Measurements from ENCODE around the gene COX19. TPM values are rescaled to one million over a fixed set of nuclear protein-coding genes. Genes with fewer than 3 reads are reported as not detected.

Gene COX19
- total RNA-seq, 1 donor, result 12.5 TPM

GRCh38 chr7:1020849-1021251, 45.5 kb upstream of the COX19 start:
- TF ChIP-seq CTCF (IDR thresholded peaks at IDR 0.05; ENCODE audit: insufficient read depth, low read length), result no peak
- no peak for DNase-seq (ENCODE audit: low read depth)

DNA sequence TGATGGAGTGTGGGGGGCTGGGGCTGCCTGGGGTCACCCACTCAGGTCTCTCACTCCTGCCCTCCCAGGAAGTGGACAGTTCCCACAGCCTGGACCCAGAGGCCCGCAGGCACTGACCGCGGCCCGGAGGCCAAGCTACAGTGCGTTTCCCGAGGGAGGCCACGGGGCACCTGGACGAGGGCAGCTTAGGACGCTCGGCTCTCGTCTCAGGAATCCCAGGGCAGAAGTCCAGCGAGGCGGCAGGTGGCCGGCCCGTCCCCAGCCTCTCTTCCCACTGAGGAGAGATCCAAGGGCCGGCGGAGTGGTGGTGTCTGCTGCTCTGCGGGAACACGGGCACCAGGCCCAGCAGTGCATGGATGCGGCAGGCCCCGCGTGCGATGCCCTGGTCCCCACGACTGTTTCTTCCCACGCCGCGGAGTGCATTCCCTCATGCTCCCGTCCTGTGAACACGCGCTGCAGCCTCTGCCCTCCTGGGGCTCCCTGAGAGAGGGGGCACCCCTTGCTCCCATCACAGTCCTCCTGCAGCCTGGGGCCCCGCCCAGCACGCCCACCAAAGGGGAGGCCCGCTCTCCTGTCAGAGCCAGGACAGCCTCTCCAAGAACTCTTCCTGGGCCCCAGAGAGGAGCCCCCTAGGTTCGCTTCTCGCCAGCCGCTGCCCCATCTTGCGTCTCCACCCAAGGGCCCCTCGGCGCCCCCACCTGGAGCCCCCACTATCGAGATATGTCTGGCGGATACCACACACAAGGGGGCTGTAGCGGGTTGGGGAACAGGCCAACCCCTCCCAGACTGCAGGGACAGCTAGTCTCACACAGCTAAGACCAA, 44.7 kb upstream of the COX19 start:
- TF ChIP-seq CTCF (IDR thresholded peaks at IDR 0.05; ENCODE audit: insufficient read depth, low read length), result no peak

More at GRCh38 chr7:1020849-1021251, 45.5 kb upstream of the COX19 start:
- H3K4me3 ChIP-seq (ENCODE audit: low read depth, low read length), result no peak overlapping the region

GRCh38 chr7:1019255-1019785, 44.0 kb upstream of the COX19 start:
- no peak overlapping the region for H3K4me3 ChIP-seq (ENCODE audit: low read depth, low read length)
- no peak for TF ChIP-seq CTCF (IDR thresholded peaks at IDR 0.05; ENCODE audit: insufficient read depth, low read length)
- no peak for DNase-seq (ENCODE audit: low read depth)

More for the DNA sequence above, 44.7 kb upstream of the COX19 start:
- DNase-seq (ENCODE audit: low read depth), result no peak
- H3K4me3 ChIP-seq (ENCODE audit: low read depth, low read length), result no peak overlapping the region

GRCh38 chr7:1018334-1018695, 43.0 kb upstream of the COX19 start:
- DNase-seq (ENCODE audit: low read depth), result no peak
- TF ChIP-seq CTCF (IDR thresholded peaks at IDR 0.05; ENCODE audit: insufficient read depth, low read length), result no peak
- H3K4me3 ChIP-seq (ENCODE audit: low read depth, low read length), result no peak overlapping the region

DNA sequence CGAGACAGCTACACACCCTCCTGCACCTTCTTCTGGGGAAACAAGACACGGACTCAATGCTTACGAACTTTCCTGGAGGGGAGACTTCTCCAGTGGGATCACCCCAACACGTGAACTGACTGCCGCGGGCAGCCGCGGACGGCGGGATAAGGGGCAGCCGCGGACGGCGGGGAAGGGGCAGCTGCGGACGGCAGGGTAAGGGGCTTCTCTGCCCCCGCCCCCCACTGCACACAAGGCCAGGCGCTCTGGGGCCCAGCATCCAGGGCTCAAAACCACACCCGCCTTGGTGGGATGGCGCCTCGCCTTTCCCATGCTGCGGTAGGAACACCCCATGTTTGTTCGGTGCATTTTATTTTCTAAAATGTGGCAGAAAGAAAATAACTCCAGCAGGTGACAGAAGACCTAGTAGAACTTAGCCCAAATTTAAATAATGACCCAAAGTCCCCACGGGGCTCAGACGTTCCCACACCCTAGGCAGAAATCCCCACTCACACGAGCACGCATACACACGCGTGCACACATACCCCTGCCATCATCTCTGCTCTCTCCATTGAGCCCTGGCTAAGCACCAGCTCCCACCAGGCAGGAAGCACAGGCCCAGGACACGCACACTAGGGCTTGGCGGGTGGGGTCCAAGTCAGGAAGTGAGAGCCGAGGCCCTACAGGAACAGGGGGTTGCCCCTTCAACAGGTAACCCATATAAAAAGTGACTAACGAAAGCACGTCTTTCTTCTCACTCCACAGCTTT, 42.4 kb upstream of the COX19 start:
- no peak for TF ChIP-seq CTCF (IDR thresholded peaks at IDR 0.05; ENCODE audit: insufficient read depth, low read length)

GRCh38 chr7:1016577-1017531, 41.5 kb upstream of the COX19 start:
- DNase-seq (ENCODE audit: low read depth), result no peak
- no peak for TF ChIP-seq CTCF (IDR thresholded peaks at IDR 0.05; ENCODE audit: insufficient read depth, low read length)
- no peak overlapping the region for H3K4me3 ChIP-seq (ENCODE audit: low read depth, low read length)

More for the DNA sequence above, 42.4 kb upstream of the COX19 start:
- no peak for DNase-seq (ENCODE audit: low read depth)
- no peak overlapping the region for H3K4me3 ChIP-seq (ENCODE audit: low read depth, low read length)

All from fibroblast of the aortic adventitia (primary cell).